OCI-LY1 (cell line): ENCODE data around the gene BABAM2.

Source experiments
- CTCF ChIP-seq: fragments of 200-600 bp; sonication (generic), shearing (Covaris generic); IDR thresholded peaks from 2 replicates; pipeline ENCODE4 v1.5.1; 2017; ENCODE audit warnings: mild to moderate bottlenecking, antibody characterized with exemption, low read length, moderate library complexity, mixed read lengths
- EZH2 ChIP-seq: fragments of 200-600 bp; sonication (generic), shearing (Covaris generic); IDR thresholded peaks from 2 replicates; pipeline ENCODE4 v1.8.0; 2017; ENCODE audit warnings: borderline replicate concordance, mixed run types, mild to moderate bottlenecking, antibody characterized with exemption, low read length, moderate library complexity, mixed read lengths

DNA sequence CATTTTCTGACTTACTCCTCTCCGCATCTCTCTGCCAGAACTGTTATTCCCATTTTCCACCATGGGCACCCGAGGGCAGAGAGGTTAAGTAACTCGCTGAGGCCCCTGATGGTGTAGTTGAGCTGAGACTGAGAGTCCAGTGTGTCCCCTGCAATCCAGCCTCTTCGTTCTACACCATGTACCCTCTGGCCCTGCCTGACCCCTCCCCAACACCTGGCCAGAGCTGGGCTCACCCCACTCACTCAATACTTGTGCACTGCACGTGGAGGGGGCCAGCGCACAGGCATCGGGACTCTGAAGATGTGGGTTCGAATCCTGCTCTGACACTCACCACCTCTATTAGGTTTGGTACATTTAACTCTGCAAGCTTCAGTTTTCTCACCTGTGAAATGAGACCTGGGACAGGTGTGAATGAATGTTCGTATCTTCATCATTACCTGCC, 477.8 kb downstream of the BABAM2 start:
- no peak for TF ChIP-seq CTCF
- no peak for TF ChIP-seq EZH2
